ENCODE measurements around the gene KLHL17. TPM values are rescaled to one million over a fixed set of nuclear protein-coding genes. Genes with fewer than 3 reads are reported as not detected.

Gene KLHL17
- total RNA-seq, 1 experiment from 2014 or later: 58.8 TPM

DNA sequence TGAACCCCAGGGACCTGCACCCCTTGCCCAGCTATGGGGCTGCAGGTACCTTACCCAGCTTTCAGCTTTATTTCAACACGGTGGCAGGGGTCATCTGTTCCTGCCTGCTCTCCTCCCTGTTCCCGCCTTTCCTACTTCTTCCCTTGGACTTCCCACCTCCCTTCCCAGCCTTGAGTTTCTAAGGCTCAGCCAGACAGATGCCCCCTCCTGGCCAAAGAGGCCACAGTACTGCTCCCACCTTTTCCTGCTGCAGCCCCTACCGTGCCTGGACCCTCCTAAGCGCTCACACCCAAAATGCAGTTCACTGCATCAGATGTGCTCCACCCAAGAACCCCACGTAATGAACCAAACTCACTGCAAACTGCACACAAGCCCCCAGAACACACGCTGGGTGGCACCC lies 9.0 kb upstream of the KLHL17 start:
- Histone ChIP-seq H3K27me3 (ENCODE audit: control insufficient read depth, insufficient read depth, low read length) (no peaks in the 10 kb centered on the region), H3K4me1 (ENCODE audit: control insufficient read depth, insufficient read depth, low read length) (no peaks in the 10 kb centered on the region), H3K27ac (ENCODE audit: low read length) (no peak overlapping the region), H3K4me3 (ENCODE audit: low read depth in 2 of 2, low read length in 2 of 2) (no peak overlapping the region), H3K9me3 (ENCODE audit: control insufficient read depth, insufficient read depth, low read depth, low read length) (no peaks in the 10 kb centered on the region), H3K36me3 (ENCODE audit: control insufficient read depth, insufficient read depth, low read length) (peaks cover 4% of the 10 kb centered on the region)
- ChIA-PET POLR2A (no interaction called here), CTCF (no interaction called here)
- peak; percentile 55 for ATAC-seq
- TF ChIP-seq, protein P1, sequence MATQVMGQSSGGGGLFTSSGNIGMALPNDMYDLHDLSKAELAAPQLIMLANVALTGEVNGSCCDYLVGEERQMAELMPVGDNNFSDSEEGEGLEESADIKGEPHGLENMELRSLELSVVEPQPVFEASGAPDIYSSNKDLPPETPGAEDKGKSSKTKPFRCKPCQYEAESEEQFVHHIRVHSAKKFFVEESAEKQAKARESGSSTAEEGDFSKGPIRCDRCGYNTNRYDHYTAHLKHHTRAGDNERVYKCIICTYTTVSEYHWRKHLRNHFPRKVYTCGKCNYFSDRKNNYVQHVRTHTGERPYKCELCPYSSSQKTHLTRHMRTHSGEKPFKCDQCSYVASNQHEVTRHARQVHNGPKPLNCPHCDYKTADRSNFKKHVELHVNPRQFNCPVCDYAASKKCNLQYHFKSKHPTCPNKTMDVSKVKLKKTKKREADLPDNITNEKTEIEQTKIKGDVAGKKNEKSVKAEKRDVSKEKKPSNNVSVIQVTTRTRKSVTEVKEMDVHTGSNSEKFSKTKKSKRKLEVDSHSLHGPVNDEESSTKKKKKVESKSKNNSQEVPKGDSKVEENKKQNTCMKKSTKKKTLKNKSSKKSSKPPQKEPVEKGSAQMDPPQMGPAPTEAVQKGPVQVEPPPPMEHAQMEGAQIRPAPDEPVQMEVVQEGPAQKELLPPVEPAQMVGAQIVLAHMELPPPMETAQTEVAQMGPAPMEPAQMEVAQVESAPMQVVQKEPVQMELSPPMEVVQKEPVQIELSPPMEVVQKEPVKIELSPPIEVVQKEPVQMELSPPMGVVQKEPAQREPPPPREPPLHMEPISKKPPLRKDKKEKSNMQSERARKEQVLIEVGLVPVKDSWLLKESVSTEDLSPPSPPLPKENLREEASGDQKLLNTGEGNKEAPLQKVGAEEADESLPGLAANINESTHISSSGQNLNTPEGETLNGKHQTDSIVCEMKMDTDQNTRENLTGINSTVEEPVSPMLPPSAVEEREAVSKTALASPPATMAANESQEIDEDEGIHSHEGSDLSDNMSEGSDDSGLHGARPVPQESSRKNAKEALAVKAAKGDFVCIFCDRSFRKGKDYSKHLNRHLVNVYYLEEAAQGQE (IDR thresholded peaks at IDR 0.05; ENCODE audit: insufficient read depth in 1 of 2, low read depth in 2 of 2, low read length in 1 of 2): no peak
- no peak for TF ChIP-seq POLR2AphosphoS5 (IDR thresholded peaks at IDR 0.05; ENCODE audit: low read depth, low read length)
- TF ChIP-seq, protein P2, sequence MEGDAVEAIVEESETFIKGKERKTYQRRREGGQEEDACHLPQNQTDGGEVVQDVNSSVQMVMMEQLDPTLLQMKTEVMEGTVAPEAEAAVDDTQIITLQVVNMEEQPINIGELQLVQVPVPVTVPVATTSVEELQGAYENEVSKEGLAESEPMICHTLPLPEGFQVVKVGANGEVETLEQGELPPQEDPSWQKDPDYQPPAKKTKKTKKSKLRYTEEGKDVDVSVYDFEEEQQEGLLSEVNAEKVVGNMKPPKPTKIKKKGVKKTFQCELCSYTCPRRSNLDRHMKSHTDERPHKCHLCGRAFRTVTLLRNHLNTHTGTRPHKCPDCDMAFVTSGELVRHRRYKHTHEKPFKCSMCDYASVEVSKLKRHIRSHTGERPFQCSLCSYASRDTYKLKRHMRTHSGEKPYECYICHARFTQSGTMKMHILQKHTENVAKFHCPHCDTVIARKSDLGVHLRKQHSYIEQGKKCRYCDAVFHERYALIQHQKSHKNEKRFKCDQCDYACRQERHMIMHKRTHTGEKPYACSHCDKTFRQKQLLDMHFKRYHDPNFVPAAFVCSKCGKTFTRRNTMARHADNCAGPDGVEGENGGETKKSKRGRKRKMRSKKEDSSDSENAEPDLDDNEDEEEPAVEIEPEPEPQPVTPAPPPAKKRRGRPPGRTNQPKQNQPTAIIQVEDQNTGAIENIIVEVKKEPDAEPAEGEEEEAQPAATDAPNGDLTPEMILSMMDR (IDR thresholded peaks at IDR 0.05): no peak; the same call in 1 of the 2 replicates
- TF ChIP-seq SIN3A (IDR thresholded peaks at IDR 0.05; ENCODE audit: borderline replicate concordance, insufficient read depth, low read depth, low read length): no peak
- no peak for TF ChIP-seq TCF7L2 (IDR thresholded peaks at IDR 0.05; ENCODE audit: low read depth, low read length)
- BruUV-seq (replicated peaks): no TSS peak
- in situ Hi-C loops (cut with HindIII; ENCODE audit: low pct_unique_long_range_greater_than_20kb, low sequenced_read_pairs): no loop called here
- DNase-seq (ENCODE audit: low read depth, low spot score): no peak
- intact Hi-C loops (cut with micrococcal nuclease; ENCODE audit: unreplicated experiment): no loop called here

DNA sequence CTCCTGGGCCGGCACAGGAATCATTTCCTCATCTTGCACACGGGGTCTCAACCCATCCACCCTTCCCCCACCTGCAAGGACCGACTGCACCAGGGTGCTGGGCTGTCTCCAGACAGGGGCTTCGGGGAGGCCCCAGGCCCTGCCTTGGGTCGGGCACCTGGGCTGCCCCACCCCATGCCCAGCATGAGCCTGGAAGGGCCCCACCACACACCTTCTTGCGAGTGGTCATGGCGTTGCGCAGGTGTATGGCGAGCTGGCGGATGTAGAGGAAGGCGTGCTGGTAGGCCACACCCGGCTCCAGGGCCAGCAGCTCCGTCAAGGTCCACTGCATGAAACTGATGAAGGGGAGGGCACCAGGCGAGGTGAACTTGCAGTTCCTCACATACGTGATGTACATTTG lies 8.2 kb upstream of the KLHL17 start:
- BruUV-seq (replicated peaks): no TSS peak

More for the DNA sequence above, 8.2 kb upstream of the KLHL17 start:
- CTCF ChIA-PET: no interaction called here
- no peak overlapping the region for H3K27ac ChIP-seq (ENCODE audit: low read length)
- H3K4me3 ChIP-seq (ENCODE audit: low read depth in 2 of 2, low read length in 2 of 2): no peak overlapping the region
- ATAC-seq (no peak), DNase-seq (ENCODE audit: low read depth, low spot score) (no peak)
- intact Hi-C loops (cut with micrococcal nuclease; ENCODE audit: unreplicated experiment) (no loop called here), in situ Hi-C loops (cut with HindIII; ENCODE audit: low pct_unique_long_range_greater_than_20kb, low sequenced_read_pairs) (no loop called here)
- no peaks in the 10 kb centered on the region; the same call in 1 of the 2 replicates for H3K4me1 ChIP-seq (ENCODE audit: control insufficient read depth, insufficient read depth, low read length)
- POLR2A ChIA-PET: no interaction called here
- H3K9me3 ChIP-seq (ENCODE audit: control insufficient read depth, insufficient read depth, low read depth, low read length): no peaks in the 10 kb centered on the region
- TF ChIP-seq TCF7L2 (IDR thresholded peaks at IDR 0.05; ENCODE audit: low read depth, low read length) (no peak), SIN3A (IDR thresholded peaks at IDR 0.05; ENCODE audit: borderline replicate concordance, insufficient read depth, low read depth, low read length) (no peak), POLR2AphosphoS5 (IDR thresholded peaks at IDR 0.05; ENCODE audit: low read depth, low read length) (no peak)
- TF ChIP-seq, protein P2 (IDR thresholded peaks at IDR 0.05): no peak
- TF ChIP-seq, protein P1 (IDR thresholded peaks at IDR 0.05; ENCODE audit: insufficient read depth in 1 of 2, low read depth in 2 of 2, low read length in 1 of 2): no peak
- H3K36me3 ChIP-seq (ENCODE audit: control insufficient read depth, insufficient read depth, low read length): peaks cover 11% of the 10 kb centered on the region
- no peaks in the 10 kb centered on the region for H3K27me3 ChIP-seq (ENCODE audit: control insufficient read depth, insufficient read depth, low read length)
